Neural crest cell (in vitro differentiated cells): Measurements from ENCODE around the gene NFKBIB. TPM values are rescaled to one million over a fixed set of nuclear protein-coding genes. Genes with fewer than 3 reads are reported as not detected.
"Not testable (repeated sequence)": the region's sequence is repeated elsewhere in the genome, so short reads cannot be mapped to it uniquely, and the experiment has no call there.

Source experiments
- DNase-seq: peaks from one replicate; pipeline ENCODE4 v3.0.0; 2021; ENCODE audit warnings: low read depth, mixed read lengths, low spot score
- H3K27ac Mint-ChIP-seq: one replicate; pipeline ENCODE4 v1.8.0; 2021; ENCODE audit warnings: mild to moderate bottlenecking, mixed read lengths; ENCODE audit not compliant: unreplicated experiment
- H3K27me3 Mint-ChIP-seq: 2 replicates; pipeline ENCODE4 v1.8.0; 2021; ENCODE audit warnings: low read depth, mild to moderate bottlenecking, mixed read lengths
- H3K36me3 Mint-ChIP-seq: 2 replicates; pipeline ENCODE4 v1.8.0; 2021; ENCODE audit warnings: low read depth, mild to moderate bottlenecking, mixed read lengths
- H3K4me1 Mint-ChIP-seq: 2 replicates; pipeline ENCODE4 v1.8.0; 2021; ENCODE audit warnings: mixed read lengths
- H3K4me3 Mint-ChIP-seq: one replicate; pipeline ENCODE4 v1.8.0; 2021; ENCODE audit warnings: mild to moderate bottlenecking, mixed read lengths
- H3K9me3 Mint-ChIP-seq: 2 replicates; pipeline ENCODE4 v1.8.0; 2021; ENCODE audit warnings: mixed read lengths
- total RNA-seq: library from RNA; stranded (reverse); gene quantifications from 2 replicates; pipeline ENCODE4 v1.2.1, GENCODE V29; 2021
- TF ChIP-seq, protein P1 (sequence below): fragments of 200-600 bp; sonication (generic); conservative IDR thresholded peaks from 2 replicates; pipeline ENCODE4 v1.5.0; 2021; ENCODE audit warnings: antibody characterized with exemption, mild to moderate bottlenecking

NFKBIB gene
- total RNA-seq, 1 donor from 2014 or later: 21.2 TPM

DNA sequence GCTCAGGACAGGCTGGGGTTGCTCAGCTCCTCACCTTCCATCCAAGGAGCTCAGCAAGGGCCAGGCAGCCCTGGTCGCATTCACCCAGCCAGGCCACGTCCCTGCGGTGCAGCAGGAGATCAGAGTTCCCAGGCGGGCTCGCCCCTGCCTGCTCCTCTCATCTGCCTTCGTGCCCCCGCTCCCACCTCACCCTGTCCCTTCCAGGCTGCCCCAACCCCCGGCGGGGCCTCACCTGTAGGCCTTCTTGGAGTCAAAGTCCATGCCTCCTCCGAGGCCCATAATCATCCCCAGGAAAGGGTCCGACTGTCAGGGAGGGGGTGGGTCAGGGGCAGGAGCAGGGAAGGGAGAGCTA, 20.4 kb upstream of the NFKBIB start:
- H3K36me3 Mint-ChIP-seq: no peaks in the 10 kb centered on the region
- DNase-seq: no peak

DNA sequence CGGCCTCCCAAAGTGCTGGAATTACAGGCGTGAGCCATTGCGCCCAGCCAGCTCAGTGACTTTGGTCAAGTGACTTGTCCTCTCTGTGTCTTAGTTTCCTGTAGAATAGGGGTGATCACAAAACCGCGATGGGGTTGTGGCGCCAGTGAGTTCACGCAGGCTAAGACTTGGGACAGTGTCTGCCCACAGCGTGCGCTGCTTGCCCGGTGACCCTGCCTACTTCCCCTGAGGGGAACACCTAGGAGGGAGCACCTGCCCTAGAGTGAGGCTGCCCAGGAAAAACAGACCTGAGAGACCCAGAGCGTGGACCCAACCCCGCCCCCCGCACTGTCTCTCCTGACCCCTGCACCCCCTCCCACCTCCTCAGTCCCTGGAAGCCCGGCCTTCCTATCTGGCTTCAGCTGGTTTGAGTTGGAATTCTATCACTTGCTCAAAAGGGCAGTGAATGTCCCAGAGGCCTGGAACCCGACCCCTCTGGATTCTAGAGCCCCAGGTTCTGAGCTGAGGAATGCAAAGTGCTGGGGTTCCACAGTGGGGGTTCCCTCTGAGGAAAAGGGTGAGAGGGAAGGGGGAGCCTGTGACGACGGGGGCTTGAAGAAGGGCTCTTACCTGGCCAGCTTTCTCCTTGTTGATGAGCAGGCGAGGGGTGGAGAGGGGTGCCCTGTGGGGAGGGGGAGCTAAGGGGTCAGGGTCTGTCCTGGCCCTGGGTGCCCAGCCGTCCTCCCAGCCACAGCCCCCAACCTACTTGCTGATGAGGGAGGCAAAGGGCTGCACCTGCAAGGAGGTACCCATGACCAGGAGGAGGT, 19.5 kb upstream of the NFKBIB start:
- Mint-ChIP-seq H3K27me3 (no peaks in the 10 kb centered on the region), H3K27ac (no peak overlapping the region), H3K4me3 (no peak overlapping the region), H3K4me1 (peaks cover 11% of the 10 kb centered on the region), H3K36me3 (no peaks in the 10 kb centered on the region), H3K9me3 (no peaks in the 10 kb centered on the region)
- TF ChIP-seq, protein P1, sequence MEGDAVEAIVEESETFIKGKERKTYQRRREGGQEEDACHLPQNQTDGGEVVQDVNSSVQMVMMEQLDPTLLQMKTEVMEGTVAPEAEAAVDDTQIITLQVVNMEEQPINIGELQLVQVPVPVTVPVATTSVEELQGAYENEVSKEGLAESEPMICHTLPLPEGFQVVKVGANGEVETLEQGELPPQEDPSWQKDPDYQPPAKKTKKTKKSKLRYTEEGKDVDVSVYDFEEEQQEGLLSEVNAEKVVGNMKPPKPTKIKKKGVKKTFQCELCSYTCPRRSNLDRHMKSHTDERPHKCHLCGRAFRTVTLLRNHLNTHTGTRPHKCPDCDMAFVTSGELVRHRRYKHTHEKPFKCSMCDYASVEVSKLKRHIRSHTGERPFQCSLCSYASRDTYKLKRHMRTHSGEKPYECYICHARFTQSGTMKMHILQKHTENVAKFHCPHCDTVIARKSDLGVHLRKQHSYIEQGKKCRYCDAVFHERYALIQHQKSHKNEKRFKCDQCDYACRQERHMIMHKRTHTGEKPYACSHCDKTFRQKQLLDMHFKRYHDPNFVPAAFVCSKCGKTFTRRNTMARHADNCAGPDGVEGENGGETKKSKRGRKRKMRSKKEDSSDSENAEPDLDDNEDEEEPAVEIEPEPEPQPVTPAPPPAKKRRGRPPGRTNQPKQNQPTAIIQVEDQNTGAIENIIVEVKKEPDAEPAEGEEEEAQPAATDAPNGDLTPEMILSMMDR: no peak
- DNase-seq: no peak

More for the DNA sequence above, 20.4 kb upstream of the NFKBIB start:
- Mint-ChIP-seq H3K9me3 (no peaks in the 10 kb centered on the region), H3K4me1 (peaks cover 11% of the 10 kb centered on the region), H3K4me3 (no peak overlapping the region), H3K27ac (no peak overlapping the region), H3K27me3 (no peaks in the 10 kb centered on the region)
- TF ChIP-seq, protein P1: no peak

DNA sequence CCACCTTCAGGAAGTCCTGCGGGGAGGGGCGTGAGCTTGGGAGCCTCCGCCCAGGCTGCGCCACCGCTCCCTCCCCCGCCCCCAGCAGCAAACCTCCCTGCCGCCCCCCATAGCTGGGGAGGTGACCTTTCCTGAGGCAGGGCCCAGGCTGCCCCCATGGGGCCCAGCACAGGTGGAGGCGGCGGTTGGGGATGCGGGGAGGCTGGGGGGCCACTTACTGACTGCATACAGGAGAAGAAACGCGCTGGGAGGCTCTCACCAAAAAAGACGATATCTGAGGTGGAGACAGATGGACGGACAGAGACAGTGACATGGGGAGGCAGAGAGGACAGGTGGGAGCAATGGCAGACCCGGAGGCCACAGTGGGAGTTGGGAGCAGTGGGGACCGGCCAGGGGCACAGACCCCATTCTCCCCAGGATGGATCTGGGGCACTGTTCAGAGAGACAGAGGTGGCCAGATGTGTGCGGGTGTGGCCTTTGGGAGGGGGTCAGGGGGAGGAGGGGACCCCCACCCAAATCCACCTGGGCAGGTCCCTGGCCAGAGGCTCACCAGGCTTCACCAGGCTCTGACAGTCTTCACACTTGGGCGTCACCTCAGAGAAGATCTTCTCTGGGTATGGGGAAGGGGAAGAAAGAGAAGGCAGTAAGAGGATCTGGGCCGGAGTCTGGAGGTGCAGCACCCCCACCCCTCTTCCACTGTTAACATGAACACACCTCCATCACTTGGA, 18.7 kb upstream of the NFKBIB start:
- no peak for DNase-seq
- H3K4me3 Mint-ChIP-seq: no peak overlapping the region
- TF ChIP-seq, protein P1: no peak
- H3K4me1 Mint-ChIP-seq: peaks cover 10% of the 10 kb centered on the region
- H3K36me3 Mint-ChIP-seq: no peaks in the 10 kb centered on the region
- no peaks in the 10 kb centered on the region for H3K9me3 Mint-ChIP-seq
- peak overlapping the region; percentile 67 for H3K27ac Mint-ChIP-seq
- no peaks in the 10 kb centered on the region for H3K27me3 Mint-ChIP-seq

DNA sequence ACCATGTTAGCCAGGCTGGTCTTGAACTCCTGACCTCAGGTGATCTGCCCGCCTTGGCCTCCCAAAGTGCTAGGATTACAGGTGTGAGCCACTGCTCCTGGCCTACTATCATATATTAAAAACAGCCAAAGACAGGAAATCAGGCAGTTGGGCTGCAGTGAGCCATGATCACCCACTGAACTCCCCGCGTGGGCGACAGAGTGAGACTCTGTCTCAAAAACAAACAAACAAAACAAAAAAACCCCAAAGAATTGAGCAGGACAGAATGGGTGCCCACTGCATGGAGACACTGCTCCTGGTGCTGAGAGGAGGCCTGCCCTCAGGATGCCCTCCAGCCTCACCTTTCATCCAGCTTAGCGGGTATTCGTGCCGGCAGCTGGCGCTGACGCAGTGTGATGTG, 16.5 kb upstream of the NFKBIB start:
- no peaks in the 10 kb centered on the region for H3K9me3 Mint-ChIP-seq
- no peaks in the 10 kb centered on the region for H3K27me3 Mint-ChIP-seq
- TF ChIP-seq, protein P1: no peak
- no peaks in the 10 kb centered on the region for H3K4me1 Mint-ChIP-seq
- H3K4me3 Mint-ChIP-seq: no peak overlapping the region
- DNase-seq: no peak
- no peaks in the 10 kb centered on the region for H3K36me3 Mint-ChIP-seq
- H3K27ac Mint-ChIP-seq: no peak overlapping the region

DNA sequence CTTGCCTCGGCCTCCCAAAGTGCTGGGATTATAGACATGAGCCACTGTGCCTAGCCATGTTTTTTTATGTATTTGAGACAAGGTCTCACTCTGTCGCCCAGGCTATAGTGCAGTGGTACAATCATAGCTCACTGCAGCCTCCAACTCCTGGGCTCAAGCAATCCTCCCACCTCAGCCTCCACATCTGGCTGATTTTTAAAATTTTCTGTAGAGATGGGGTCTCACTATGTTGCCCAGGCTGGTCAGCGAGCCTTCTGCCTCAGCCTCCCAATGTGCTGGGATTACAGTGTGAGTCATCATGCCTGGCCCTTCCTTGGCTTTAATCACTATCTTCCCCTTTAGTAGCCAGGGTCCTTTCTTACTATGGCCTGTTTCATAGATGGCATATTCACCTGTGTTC, 15.1 kb upstream of the NFKBIB start:
- H3K9me3 Mint-ChIP-seq, DNase-seq, H3K4me3 Mint-ChIP-seq, H3K4me1 Mint-ChIP-seq, H3K36me3 Mint-ChIP-seq, H3K27ac Mint-ChIP-seq, H3K27me3 Mint-ChIP-seq: not testable (repeated sequence)

DNA sequence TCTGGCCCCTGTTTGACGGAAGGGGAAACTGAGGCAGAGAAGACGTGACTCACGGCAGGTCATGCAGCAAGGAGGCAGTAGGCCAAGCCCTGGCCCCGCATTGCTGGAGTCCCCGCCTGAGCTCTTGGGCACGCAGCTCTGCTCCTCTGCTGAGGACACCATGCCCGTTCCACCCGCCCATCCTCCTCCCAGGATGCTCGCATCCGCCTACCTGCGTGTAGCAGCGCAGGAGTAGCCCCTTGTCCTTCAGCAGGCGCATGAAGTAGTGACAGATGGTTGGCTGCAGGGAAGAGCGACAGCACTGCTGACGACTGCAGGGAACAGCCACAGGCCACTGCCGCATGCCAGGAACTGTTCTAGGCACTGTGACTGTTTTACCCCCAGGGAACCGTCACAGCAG, 10.9 kb upstream of the NFKBIB start:
- no peaks in the 10 kb centered on the region for H3K9me3 Mint-ChIP-seq
- TF ChIP-seq, protein P1: no peak
- H3K4me3 Mint-ChIP-seq: no peak overlapping the region
- H3K27ac Mint-ChIP-seq: no peak overlapping the region
- H3K27me3 Mint-ChIP-seq: no peaks in the 10 kb centered on the region
- no peaks in the 10 kb centered on the region for H3K36me3 Mint-ChIP-seq
- H3K4me1 Mint-ChIP-seq: peaks cover 6% of the 10 kb centered on the region
- DNase-seq: no peak
